Naive thymus-derived CD4-positive, alpha-beta T cell (primary cell): Measurements from ENCODE around the gene SLC30A2. TPM values are rescaled to one million over a fixed set of nuclear protein-coding genes. Genes with fewer than 3 reads are reported as not detected.

Source experiments
- ATAC-seq: fragments of 150-1000 bp; cut with Tn5 transposase; 2 replicates; pipeline ENCODE4 v1.10.0; 2021; ENCODE audit warnings: mild to moderate bottlenecking, moderate library complexity
- CTCF ChIA-PET: fragments of 350-600 bp; sonication (Branson Sonifier 250); formaldehyde crosslinking; loops from one replicate; lab custom pipeline; 2021; ENCODE audit warnings: antibody characterized with exemption; lab: Charles Lee
- POLR2A ChIA-PET: fragments of 350-600 bp; sonication (Branson Sonifier 250); formaldehyde crosslinking; loops from one replicate; lab custom pipeline; 2021; ENCODE audit warnings: antibody characterized with exemption, inconsistent platforms; lab: Charles Lee
- DNase-seq, 9 donors: peaks; one replicate each; pipeline versions ENCODE4 v3.0.0 to v3.0.0-alpha.2; 2020 to 2022; ENCODE audit warnings: mixed read lengths in 1 of 9
- H3K27ac ChIP-seq: one replicate; pipeline ENCODE4 v1.7.0; 2013; ENCODE audit warnings: mild to moderate bottlenecking, low read depth, low read length, moderate library complexity
- H3K27me3 ChIP-seq, 2 donors: one replicate each; pipeline ENCODE4 v1.7.0; 2013; ENCODE audit warnings: low read length in 2 of 2, mild to moderate bottlenecking in 2 of 2, moderate library complexity in 2 of 2; ENCODE audit not compliant: control insufficient read depth in 2 of 2, insufficient read depth in 2 of 2
- H3K36me3 ChIP-seq, 3 experiments: 1 replicate in 2 of 3; 2 replicates in 1 of 3; pipeline ENCODE4 v1.7.0; 2013; ENCODE audit warnings: low read length in 3 of 3, mild to moderate bottlenecking in 3 of 3, moderate library complexity in 1 of 3; ENCODE audit not compliant: insufficient read depth in 3 of 3, control insufficient read depth in 2 of 3
- H3K4me1 ChIP-seq, 2 donors: one replicate each; pipeline ENCODE4 v1.7.0; 2013; ENCODE audit warnings: low read length in 2 of 2, mild to moderate bottlenecking in 2 of 2, moderate library complexity in 1 of 2; ENCODE audit not compliant: control insufficient read depth in 2 of 2, insufficient read depth in 2 of 2
- H3K4me3 ChIP-seq: 2 replicates; pipeline ENCODE4 v1.7.0; 2013; ENCODE audit warnings: mild to moderate bottlenecking, low read length
- H3K9me3 ChIP-seq, 3 experiments: 1 replicate in 2 of 3; 2 replicates in 1 of 3; pipeline ENCODE4 v1.7.0; 2013; ENCODE audit warnings: low read length in 3 of 3; ENCODE audit not compliant: control insufficient read depth in 2 of 3
- H3K27ac Mint-ChIP-seq, 9 donors: one replicate each; pipeline ENCODE4 v1.8.0; 2020 to 2022; ENCODE audit warnings: mixed read lengths in 9 of 9, mild to moderate bottlenecking in 8 of 9, moderate library complexity in 5 of 9, inconsistent platforms in 2 of 9
- H3K27me3 Mint-ChIP-seq, 5 donors: one replicate each; pipeline ENCODE4 v1.8.0; 2021 to 2022; ENCODE audit warnings: mixed read lengths in 5 of 5, mild to moderate bottlenecking in 1 of 5
- H3K36me3 Mint-ChIP-seq, 5 donors: one replicate each; pipeline ENCODE4 v1.8.0; 2020 to 2022; ENCODE audit warnings: mixed read lengths in 5 of 5, mild to moderate bottlenecking in 3 of 5, inconsistent platforms in 1 of 5
- H3K4me1 Mint-ChIP-seq, 7 donors: one replicate each; pipeline ENCODE4 v1.8.0; 2020 to 2022; ENCODE audit warnings: mixed read lengths in 7 of 7, mild to moderate bottlenecking in 3 of 7, inconsistent platforms in 1 of 7
- H3K4me3 Mint-ChIP-seq, 10 donors: one replicate each; pipeline ENCODE4 v1.8.0; 2020 to 2022; ENCODE audit warnings: mild to moderate bottlenecking in 10 of 10, mixed read lengths in 10 of 10, moderate library complexity in 6 of 10, inconsistent platforms in 2 of 10
- H3K9me3 Mint-ChIP-seq, 11 donors: one replicate each; pipeline ENCODE4 v1.8.0; 2020 to 2022; ENCODE audit warnings: mixed read lengths in 11 of 11, mild to moderate bottlenecking in 4 of 11, inconsistent platforms in 1 of 11, moderate library complexity in 1 of 11
- intact Hi-C, 2 donors: fragments of 100-400 bp; cut with micrococcal nuclease; formaldehyde crosslinking; loops; one replicate each; pipeline ENCODE4 v1.15.1; 2023
- polyA plus RNA-seq, 2 donors: library from polyadenylated mRNA; unstranded; fragments of 300-500 nt; fragmentation: Illumina TruSeq; gene quantifications; one replicate each; pipeline ENCODE4 v1.2.3, GENCODE V29; 2021
- total RNA-seq, 6 experiments: library from RNA in 5 of 6; stranded (reverse) in 5 of 6; gene quantifications; 1 replicate in 5 of 6; 2 replicates in 1 of 6; pipeline ENCODE4 v1.2.3 and lab custom pipeline; 2021 to 2026

The SLC30A2 gene
- total and polyA plus RNA-seq, 7 experiments from 2014 or later, result not detected

DNA sequence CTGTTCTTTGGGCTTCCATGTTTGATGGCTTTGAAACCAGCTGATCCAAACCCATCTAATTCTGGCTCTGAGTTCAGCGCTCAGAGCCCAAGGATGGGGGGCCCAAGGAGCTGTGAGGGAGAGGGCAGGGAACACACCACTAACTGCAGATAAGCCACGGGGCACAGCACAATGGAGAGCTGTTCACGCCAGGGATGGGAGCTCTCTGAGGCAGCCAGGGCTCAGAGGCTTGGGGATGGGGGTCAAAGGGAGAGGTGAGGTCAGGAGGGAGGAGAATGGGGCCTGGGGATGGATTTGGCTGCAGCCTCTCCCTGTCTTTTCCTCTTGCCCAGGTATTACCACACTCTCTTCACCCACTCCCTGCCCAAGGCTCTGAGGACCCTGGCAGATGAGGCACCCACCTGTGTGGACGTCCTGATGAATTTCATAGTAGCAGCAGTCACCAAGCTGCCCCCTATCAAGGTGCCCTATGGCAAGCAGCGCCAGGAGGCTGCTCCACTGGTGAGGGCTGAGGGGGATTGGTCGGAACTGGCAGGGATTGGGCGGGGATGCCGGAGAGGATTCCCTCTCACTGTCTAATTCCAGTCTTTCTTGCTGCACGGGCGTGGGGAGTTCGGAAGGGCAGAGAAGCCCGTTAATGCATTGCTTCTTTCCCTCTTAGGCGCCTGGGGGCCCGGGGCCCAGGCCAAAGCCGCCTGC, 11.3 kb downstream of the SLC30A2 start:
- H3K27me3 ChIP-seq, result no peaks in the 10 kb centered on the region
- intact Hi-C loops, result loop anchor here (1.0 to 10.0 kb wide), 12 partner anchors 36 to 383 kb away; partner anchors contain the start of genes CEP85 (in 2 of the 2), PDIK1L (in 2 of the 2), PAFAH2 (in 1 of the 2) and UBXN11 (in 1 of the 2)
- H3K4me3 ChIP-seq, result peak overlapping the region; percentile 99
- ChIA-PET CTCF (interaction anchor here (0.8 to 1.5 kb wide), 6 partner anchors 13 to 200 kb away, joined by 3 to 5 read pairs (median 4); partner anchors contain the start of gene CEP85), POLR2A (interaction anchor here (0.8 kb wide), 1 partner anchor 283 kb away, joined by 4 read pairs; the partner anchor contains the start of gene CD52)
- H3K36me3 ChIP-seq, result peaks cover 0 to 4% (median 0%) of the 10 kb centered on the region in 3 experiments
- Mint-ChIP-seq H3K27me3 (peaks cover 0 to 16% (median 0%) of the 10 kb centered on the region in 5 donors), H3K4me1 (peaks cover 0 to 15% (median 8%) of the 10 kb centered on the region in 7 donors), H3K9me3 (peaks cover 0 to 1% (median 0%) of the 10 kb centered on the region in 11 donors), H3K4me3 (peak overlapping the region; percentile 93 to 97 (median 96)), H3K27ac (peak overlapping the region in 7 of 9 donors; percentile 29 to 96 (median 85)), H3K36me3 (no peaks in the 10 kb centered on the region)
- ATAC-seq, result no peak
- H3K27ac ChIP-seq, result peak overlapping the region; percentile 87
- H3K4me1 ChIP-seq, result peaks cover 5 to 6% of the 10 kb centered on the region in 2 donors
- DNase-seq, result no peak
- no peaks in the 10 kb centered on the region for H3K9me3 ChIP-seq

DNA sequence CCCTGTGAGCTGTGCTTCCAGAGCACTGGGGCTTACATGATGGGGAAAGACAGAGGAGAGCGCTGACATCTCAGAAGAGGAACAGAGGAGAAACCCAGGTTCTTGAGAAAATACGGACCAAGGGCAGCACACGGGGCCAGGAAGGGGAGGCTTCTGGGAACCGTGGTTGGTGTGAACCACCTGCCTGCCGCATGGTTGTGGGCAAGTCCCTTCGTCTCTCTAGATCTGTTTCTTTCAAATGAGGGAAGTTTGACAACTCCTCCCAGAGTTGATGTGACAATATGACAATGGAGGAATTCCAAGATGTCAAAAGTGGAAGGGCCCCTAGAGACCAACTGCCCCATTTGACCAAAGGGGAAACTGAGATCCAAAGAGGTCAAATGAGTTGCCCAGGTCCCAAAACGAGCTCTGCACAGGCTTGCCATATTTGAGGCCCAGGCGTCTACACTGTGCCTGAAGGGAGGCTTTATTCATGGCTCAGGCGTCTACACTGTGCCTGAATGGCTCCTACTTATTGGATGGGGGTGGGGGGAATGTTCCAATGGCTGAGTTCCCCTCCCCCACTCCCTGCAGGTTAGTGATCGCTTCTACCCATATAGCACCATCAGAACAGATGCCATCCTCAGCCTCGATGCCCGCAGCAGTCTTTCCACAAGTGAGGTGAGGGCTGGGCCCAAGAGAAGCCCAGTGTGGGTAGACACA, 13.1 kb downstream of the SLC30A2 start:
- ATAC-seq, result no peak
- Histone ChIP-seq H3K4me1 (peaks cover 5 to 6% of the 10 kb centered on the region in 2 donors), H3K9me3 (no peaks in the 10 kb centered on the region), H3K27me3 (no peaks in the 10 kb centered on the region), H3K4me3 (no peak overlapping the region), H3K27ac (no peak overlapping the region), H3K36me3 (peaks cover 0 to 4% (median 0%) of the 10 kb centered on the region in 3 experiments)
- Mint-ChIP-seq H3K9me3 (peaks cover 0 to 1% (median 0%) of the 10 kb centered on the region in 11 donors), H3K36me3 (no peaks in the 10 kb centered on the region), H3K4me3 (peak overlapping the region in 2 of 10 donors; percentile 24 to 53), H3K27ac (no peak overlapping the region), H3K4me1 (peaks cover 1 to 16% (median 9%) of the 10 kb centered on the region in 7 donors), H3K27me3 (peaks cover 0 to 16% (median 0%) of the 10 kb centered on the region in 5 donors)
- ChIA-PET CTCF (no interaction called here), POLR2A (no interaction called here)
- intact Hi-C loops, result loop anchor here in 1 of 2 donors (10.0 kb wide), 1 partner anchor 202 kb away; the partner anchor contains the start of gene CEP85
- no peak for DNase-seq

DNA sequence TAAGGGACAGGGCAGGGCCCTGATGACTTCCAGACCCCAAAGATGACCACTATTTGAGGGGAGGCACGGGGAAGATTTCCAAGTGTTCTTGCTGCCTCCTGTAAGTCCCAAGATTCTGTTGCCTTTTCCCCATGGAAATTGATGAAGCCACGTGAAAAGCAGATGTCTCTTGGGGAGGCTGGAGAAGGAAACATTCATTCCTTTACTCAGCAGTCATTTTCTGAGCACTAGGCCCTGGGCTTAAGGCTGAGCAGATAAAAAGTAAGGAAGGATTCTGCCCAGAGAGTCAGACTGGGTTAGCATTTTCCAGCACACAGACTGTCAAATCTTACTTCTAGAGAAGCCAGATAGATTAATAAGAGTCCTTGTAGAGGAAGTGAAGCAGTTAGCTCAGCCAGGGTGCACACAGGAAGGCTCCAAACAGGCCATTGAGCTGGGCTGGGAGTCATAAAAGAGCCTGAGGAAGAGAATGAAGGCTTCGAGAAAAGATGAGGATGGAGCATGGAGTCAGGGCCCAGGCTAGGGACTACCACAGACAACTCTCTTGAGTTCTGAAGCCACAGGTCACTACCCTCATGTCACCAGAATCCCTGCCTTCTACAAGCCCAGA, 14.2 kb downstream of the SLC30A2 start:
- Histone ChIP-seq H3K36me3 (peaks cover 0 to 4% (median 0%) of the 10 kb centered on the region in 3 experiments), H3K27ac (no peak overlapping the region), H3K27me3 (no peaks in the 10 kb centered on the region), H3K4me3 (no peak overlapping the region), H3K9me3 (no peaks in the 10 kb centered on the region), H3K4me1 (peaks cover 5 to 6% of the 10 kb centered on the region in 2 donors)
- H3K27me3 Mint-ChIP-seq, result peaks cover 0 to 16% (median 0%) of the 10 kb centered on the region in 5 donors
- DNase-seq (no peak), ATAC-seq (no peak)
- H3K4me1 Mint-ChIP-seq, result peaks cover 5 to 23% (median 14%) of the 10 kb centered on the region in 7 donors
- intact Hi-C loops, result loop anchor here in 1 of 2 donors (10.0 kb wide), 1 partner anchor 203 kb away; the partner anchor contains the start of gene CEP85
- peaks cover 0 to 1% (median 0%) of the 10 kb centered on the region in 11 donors for H3K9me3 Mint-ChIP-seq
- no peak overlapping the region for H3K27ac Mint-ChIP-seq
- POLR2A ChIA-PET, result no interaction called here
- CTCF ChIA-PET, result no interaction called here
- H3K4me3 Mint-ChIP-seq, result no peak overlapping the region
- no peaks in the 10 kb centered on the region for H3K36me3 Mint-ChIP-seq

DNA sequence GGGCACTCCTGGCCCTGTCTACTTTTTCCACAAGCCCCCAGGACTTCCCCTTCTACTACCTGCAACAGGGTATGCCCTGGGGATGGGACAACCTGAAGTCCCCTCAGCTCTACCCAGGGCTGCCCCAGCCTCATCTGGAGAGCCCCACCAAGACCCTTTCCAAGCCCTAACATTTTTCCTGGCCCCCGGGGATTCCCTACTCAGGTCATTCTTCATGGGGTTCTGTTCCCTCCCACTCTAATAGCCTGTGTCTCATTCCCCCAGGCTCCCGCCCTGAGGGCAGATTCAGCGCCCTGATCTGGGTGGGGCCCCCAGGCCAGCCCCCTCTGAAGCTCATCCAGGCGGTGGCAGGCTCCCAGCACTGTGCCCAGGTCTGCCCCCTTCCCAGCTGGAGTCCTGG, 14.7 kb downstream of the SLC30A2 start:
- POLR2A ChIA-PET, result no interaction called here
- no peak overlapping the region for H3K27ac ChIP-seq
- no peak for ATAC-seq
- H3K36me3 ChIP-seq, result peaks cover 0 to 4% (median 0%) of the 10 kb centered on the region in 3 experiments
- Mint-ChIP-seq H3K27ac (no peak overlapping the region), H3K9me3 (peaks cover 0 to 1% (median 0%) of the 10 kb centered on the region in 11 donors), H3K4me3 (no peak overlapping the region), H3K4me1 (peaks cover 5 to 23% (median 13%) of the 10 kb centered on the region in 7 donors), H3K27me3 (peaks cover 0 to 15% (median 0%) of the 10 kb centered on the region in 5 donors), H3K36me3 (no peaks in the 10 kb centered on the region)
- peaks cover 5 to 6% of the 10 kb centered on the region in 2 donors for H3K4me1 ChIP-seq
- no peaks in the 10 kb centered on the region for H3K9me3 ChIP-seq
- no peak overlapping the region for H3K4me3 ChIP-seq
- no peak for DNase-seq
- intact Hi-C loops, result loop anchor here in 1 of 2 donors (10.0 kb wide), 1 partner anchor 204 kb away; the partner anchor contains the start of gene CEP85
- CTCF ChIA-PET, result no interaction called here
- H3K27me3 ChIP-seq, result no peaks in the 10 kb centered on the region

DNA sequence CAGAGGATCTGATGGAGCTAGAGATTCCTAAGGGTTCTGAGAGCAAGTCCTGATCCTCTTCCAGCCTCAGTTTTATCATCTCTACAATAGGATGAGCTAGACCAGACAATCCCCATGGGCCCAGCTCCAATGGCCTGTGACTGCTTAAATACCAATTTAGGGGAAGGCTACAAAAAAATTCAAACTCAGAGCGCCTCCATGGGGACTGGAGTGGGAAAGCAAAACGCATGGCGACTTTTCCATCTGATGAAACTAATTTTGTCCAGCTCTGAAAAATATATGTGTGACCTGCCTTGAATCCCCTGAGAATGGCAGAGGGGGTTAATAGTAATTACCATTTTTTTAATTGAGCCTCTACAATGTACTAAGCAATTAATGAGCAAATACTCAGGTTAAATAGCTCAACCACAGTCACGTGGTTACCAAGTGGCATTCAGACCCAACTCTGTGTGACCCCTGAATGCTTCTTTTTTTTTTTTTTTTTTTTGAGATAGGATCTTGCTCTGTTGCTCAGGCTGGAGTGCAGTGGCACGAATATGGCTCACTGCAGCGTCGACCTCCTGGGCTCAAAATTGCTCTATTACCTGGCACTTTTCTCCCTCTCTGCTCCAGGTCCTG, 15.9 kb downstream of the SLC30A2 start:
- no peak overlapping the region for H3K27ac Mint-ChIP-seq
- intact Hi-C loops, result loop anchor here in 1 of 2 donors (10.0 kb wide), 1 partner anchor 205 kb away; the partner anchor contains the start of gene CEP85
- CTCF ChIA-PET, result interaction anchor here (0.6 to 0.9 kb wide), 2 partner anchors 25 to 108 kb away, joined by 3 to 4 read pairs; no protein-coding TSS in a partner anchor

More for the DNA sequence above, 15.9 kb downstream of the SLC30A2 start:
- Mint-ChIP-seq H3K4me1 (peaks cover 4 to 19% (median 8%) of the 10 kb centered on the region in 7 donors), H3K27me3 (peaks cover 0 to 15% (median 0%) of the 10 kb centered on the region in 5 donors), H3K9me3 (no peaks in the 10 kb centered on the region), H3K4me3 (no peak overlapping the region), H3K36me3 (no peaks in the 10 kb centered on the region)
- DNase-seq (no peak), ATAC-seq (no peak)
- no peaks in the 10 kb centered on the region for H3K36me3 ChIP-seq
- H3K9me3 ChIP-seq, result no peaks in the 10 kb centered on the region
- H3K4me3 ChIP-seq, result no peak overlapping the region
- H3K27me3 ChIP-seq, result no peaks in the 10 kb centered on the region
- POLR2A ChIA-PET, result no interaction called here
- H3K27ac ChIP-seq, result no peak overlapping the region
- H3K4me1 ChIP-seq, result peaks cover 4 to 5% of the 10 kb centered on the region in 2 donors
